Smooth muscle cell (in vitro differentiated cells): ENCODE data around the gene LRBA. TPM values are rescaled to one million over a fixed set of nuclear protein-coding genes. Genes with fewer than 3 reads are reported as not detected.

Experiments
- DNase-seq: peaks from one replicate; lab custom pipeline; 2025; ENCODE audit not compliant: unreplicated experiment; lab: John Stamatoyannopoulos, UW
- H2AFZ ChIP-seq: fragments of 200-600 bp; sonication (generic); 2 replicates; pipeline ENCODE4 v1.6.0; 2016; ENCODE audit warnings: antibody characterized with exemption, low read depth, mild to moderate bottlenecking
- H3F3A ChIP-seq: fragments of 200-600 bp; sonication (generic); 2 replicates; pipeline ENCODE4 v1.6.0; 2017; ENCODE audit warnings: antibody characterized with exemption, low read depth
- H3K27ac ChIP-seq: fragments of 200-600 bp; sonication (generic); 2 replicates; pipeline ENCODE4 v1.5.1; 2016; ENCODE audit warnings: low read depth, mild to moderate bottlenecking
- H3K27me3 ChIP-seq: fragments of 200-600 bp; sonication (generic); 2 replicates; pipeline ENCODE4 v1.6.1; 2016; ENCODE audit warnings: low read depth, mild to moderate bottlenecking
- H3K36me3 ChIP-seq: fragments of 200-600 bp; sonication (generic); 2 replicates; pipeline ENCODE4 v1.5.1; 2016; ENCODE audit warnings: low read depth
- H3K4me1 ChIP-seq: fragments of 200-600 bp; sonication (generic); 2 replicates; pipeline ENCODE4 v1.5.1; 2016; ENCODE audit warnings: low read depth
- H3K4me2 ChIP-seq: fragments of 200-600 bp; sonication (generic); 2 replicates; pipeline ENCODE4 v1.6.0; 2016; ENCODE audit warnings: mild to moderate bottlenecking
- H3K4me3 ChIP-seq: fragments of 200-600 bp; sonication (generic); 2 replicates; pipeline ENCODE4 v1.5.1; 2016; ENCODE audit warnings: mild to moderate bottlenecking
- H3K79me2 ChIP-seq: fragments of 200-600 bp; sonication (generic); 2 replicates; pipeline ENCODE4 v1.6.0; 2016; ENCODE audit warnings: low read depth, mild to moderate bottlenecking
- H3K9ac ChIP-seq: fragments of 200-600 bp; sonication (generic); 2 replicates; pipeline ENCODE4 v1.6.0; 2016; ENCODE audit warnings: low read depth
- H3K9me3 ChIP-seq: fragments of 200-600 bp; sonication (generic); replicated peaks from 2 replicates; pipeline ENCODE4 v1.5.1; 2016; ENCODE audit warnings: low read depth
- H4K20me1 ChIP-seq: fragments of 200-600 bp; sonication (generic); 2 replicates; pipeline ENCODE4 v1.6.0; 2016; ENCODE audit warnings: low read depth
- WGBS: methylation state at CpG from one replicate; pipeline ENCODE4 v1.1.7; 2016; ENCODE audit warnings: low lambda C conversion rate; 5-methylcytosine and 5-hydroxymethylcytosine counted together
- polyA plus RNA-seq: library from polyadenylated mRNA; unstranded; fragments of >200 nt; fragmentation: Nextera tagmentation; extraction: Ambion mirVana; gene quantifications from 2 replicates; pipeline ENCODE4 v1.2.1, GENCODE V29; 2016
- total RNA-seq: library from RNA; depleted of rRNA; stranded (reverse); fragments of >200 nt; gene quantifications from 2 replicates; pipeline ENCODE4 v1.2.3, GENCODE V29; 2014
- TF ChIP-seq, protein P1 (sequence below): fragments of 200-600 bp; sonication (generic); IDR thresholded peaks from 2 replicates; pipeline ENCODE4 v1.5.1; 2017; ENCODE audit warnings: borderline replicate concordance, mild to moderate bottlenecking, antibody characterized with exemption; ENCODE audit not compliant: insufficient read depth, poor library complexity, severe bottlenecking

Gene LRBA
- total and polyA plus RNA-seq, 2 experiments from 2014 or later: 1.6 to 26.2 TPM

DNA sequence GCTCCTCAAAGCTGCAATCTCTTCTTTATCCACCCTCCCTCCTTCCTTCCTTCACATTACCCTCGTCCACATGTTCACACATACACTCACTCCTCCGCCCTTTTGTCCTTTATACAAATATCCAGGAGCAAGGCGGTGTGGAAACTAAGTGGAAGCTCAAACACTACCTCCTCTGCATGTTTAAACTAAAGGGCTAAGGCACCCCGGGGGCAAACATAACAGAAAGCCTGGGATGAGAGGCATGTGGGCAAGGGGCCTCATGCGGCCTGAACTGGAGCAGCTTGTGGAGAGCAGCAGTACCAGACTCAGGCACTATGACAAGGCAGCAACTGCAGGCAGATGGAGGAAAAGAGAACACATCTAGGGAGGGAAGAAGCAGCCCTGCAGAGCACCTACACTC lies 423.7 kb downstream of the LRBA start:
- TF ChIP-seq, protein P1, sequence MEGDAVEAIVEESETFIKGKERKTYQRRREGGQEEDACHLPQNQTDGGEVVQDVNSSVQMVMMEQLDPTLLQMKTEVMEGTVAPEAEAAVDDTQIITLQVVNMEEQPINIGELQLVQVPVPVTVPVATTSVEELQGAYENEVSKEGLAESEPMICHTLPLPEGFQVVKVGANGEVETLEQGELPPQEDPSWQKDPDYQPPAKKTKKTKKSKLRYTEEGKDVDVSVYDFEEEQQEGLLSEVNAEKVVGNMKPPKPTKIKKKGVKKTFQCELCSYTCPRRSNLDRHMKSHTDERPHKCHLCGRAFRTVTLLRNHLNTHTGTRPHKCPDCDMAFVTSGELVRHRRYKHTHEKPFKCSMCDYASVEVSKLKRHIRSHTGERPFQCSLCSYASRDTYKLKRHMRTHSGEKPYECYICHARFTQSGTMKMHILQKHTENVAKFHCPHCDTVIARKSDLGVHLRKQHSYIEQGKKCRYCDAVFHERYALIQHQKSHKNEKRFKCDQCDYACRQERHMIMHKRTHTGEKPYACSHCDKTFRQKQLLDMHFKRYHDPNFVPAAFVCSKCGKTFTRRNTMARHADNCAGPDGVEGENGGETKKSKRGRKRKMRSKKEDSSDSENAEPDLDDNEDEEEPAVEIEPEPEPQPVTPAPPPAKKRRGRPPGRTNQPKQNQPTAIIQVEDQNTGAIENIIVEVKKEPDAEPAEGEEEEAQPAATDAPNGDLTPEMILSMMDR: no peak
- H3K27me3 ChIP-seq: peaks cover 5% of the 10 kb centered on the region
- no peak overlapping the region for H3K4me3 ChIP-seq
- H3K36me3 ChIP-seq: no peaks in the 10 kb centered on the region
- no peak overlapping the region for H3K4me2 ChIP-seq
- 49% methylated on average over 5 of the region's 5 CpGs for WGBS
- no peak overlapping the region for H3K27ac ChIP-seq
- no peaks in the 10 kb centered on the region for H4K20me1 ChIP-seq
- H3K79me2 ChIP-seq: no peaks in the 10 kb centered on the region
- peaks cover 21% of the 10 kb centered on the region for H3K4me1 ChIP-seq
- no peak overlapping the region for H3K9ac ChIP-seq
- no peaks in the 10 kb centered on the region for H3K9me3 ChIP-seq
- no peak for DNase-seq
- H3F3A ChIP-seq: no peaks in the 10 kb centered on the region
- H2AFZ ChIP-seq: no peak overlapping the region

GRCh38 chr4:150590631-150591030 lies 424.5 kb downstream of the LRBA start:
- 89% methylated on average over 5 of the region's 5 CpGs for WGBS
- Histone ChIP-seq H4K20me1 (no peaks in the 10 kb centered on the region), H3F3A (no peaks in the 10 kb centered on the region), H3K27me3 (peaks cover 13% of the 10 kb centered on the region), H3K79me2 (no peaks in the 10 kb centered on the region), H3K36me3 (no peaks in the 10 kb centered on the region), H3K9me3 (no peaks in the 10 kb centered on the region), H3K27ac (no peak overlapping the region), H3K4me2 (no peak overlapping the region), H3K4me1 (peaks cover 21% of the 10 kb centered on the region), H2AFZ (no peak overlapping the region), H3K9ac (no peak overlapping the region), H3K4me3 (no peak overlapping the region)
- TF ChIP-seq, protein P1: no peak
- no peak for DNase-seq

- no peak overlapping the region for H3K27ac ChIP-seq
- H4K20me1 ChIP-seq: peaks cover under 1% of the 10 kb centered on the region
- no peak overlapping the region for H3K9ac ChIP-seq
- H3F3A ChIP-seq: no peaks in the 10 kb centered on the region
- no peak for DNase-seq
- H3K4me1 ChIP-seq: peaks cover 29% of the 10 kb centered on the region
- 96% methylated on average over 2 of the region's 2 CpGs for whole genome bisulfite sequencing
- H3K4me3 ChIP-seq: no peak overlapping the region
- no peaks in the 10 kb centered on the region for H3K9me3 ChIP-seq
- H3K4me2 ChIP-seq: no peak overlapping the region
- peaks cover 28% of the 10 kb centered on the region for H3K27me3 ChIP-seq
- TF ChIP-seq, protein P1: no peak
- no peak overlapping the region for H2AFZ ChIP-seq
- H3K79me2 ChIP-seq: no peaks in the 10 kb centered on the region
- no peaks in the 10 kb centered on the region for H3K36me3 ChIP-seq
Observed at GRCh38 chr4:150589157-150589556, 425.9 kb downstream of the LRBA start.

GRCh38 chr4:150588316-150588715 lies 426.8 kb downstream of the LRBA start:
- no peaks in the 10 kb centered on the region for H3K36me3 ChIP-seq
- H3K27me3 ChIP-seq: peaks cover 36% of the 10 kb centered on the region
- H2AFZ ChIP-seq: no peak overlapping the region
- no peak overlapping the region for H3K27ac ChIP-seq
- peaks cover 8% of the 10 kb centered on the region for H4K20me1 ChIP-seq
- H3F3A ChIP-seq: no peaks in the 10 kb centered on the region
- 67% methylated on average over 1 of the region's 1 CpG for WGBS
- H3K4me1 ChIP-seq: peaks cover 29% of the 10 kb centered on the region
- H3K9ac ChIP-seq: no peak overlapping the region
- no peak overlapping the region for H3K4me3 ChIP-seq
- H3K79me2 ChIP-seq: no peaks in the 10 kb centered on the region
- DNase-seq: no peak
- no peaks in the 10 kb centered on the region for H3K9me3 ChIP-seq
- no peak overlapping the region for H3K4me2 ChIP-seq
- TF ChIP-seq, protein P1: no peak
